Measurements from ENCODE around the gene VEGFB.

Gene VEGFB

GRCh38 chr11:64284048-64284961 lies 49.9 kb downstream of the VEGFB start, which contains the start of gene BAD:
Gene BAD, minus strand, starts transcription at chr11:64284665. Its CDS starts 297 bp downstream, at chr11:64284368.
- DNase-seq (ENCODE audit: low read depth), result peak; percentile 89

- peak; percentile 83 for DNase-seq (ENCODE audit: low read depth)
Measured at GRCh38 chr11:64284962-64285884, 50.8 kb downstream of the VEGFB start, which contains the start of gene GPR137. Gene GPR137, plus strand, starts transcription at chr11:64285848. Its CDS starts 677 bp downstream, at chr11:64286525.

GRCh38 chr11:64285885-64286800 lies 51.8 kb downstream of the VEGFB start:
- no peak for DNase-seq (ENCODE audit: low read depth)

- no peak for DNase-seq (ENCODE audit: low read depth)
Measured at GRCh38 chr11:64286801-64287159, 52.4 kb downstream of the VEGFB start.

GRCh38 chr11:64287676-64288352 lies 53.4 kb downstream of the VEGFB start:
- DNase-seq (ENCODE audit: low read depth), result no peak

- DNase-seq (ENCODE audit: low read depth), result no peak
Measured at GRCh38 chr11:64288353-64288750, 54.0 kb downstream of the VEGFB start.

Measured in stimulated activated CD8-positive, alpha-beta memory T cell treated with anti-CD3 and anti-CD28 coated beads, Interleukin-12 subunit alpha, Interleukin-12 subunit beta, amount 100 ng/mL, for 1 hour (primary cell).